SU-DHL-6 (cell line): Measurements from ENCODE around the gene FAM177A1.

ENCODE experiments used
- CTCF ChIP-seq: fragments of 200-600 bp; sonication (generic); IDR thresholded peaks from one replicate; pipeline ENCODE4 v1.5.1; 2017; ENCODE audit warnings: antibody characterized with exemption, mild to moderate bottlenecking, low read length, moderate library complexity; ENCODE audit not compliant: insufficient read depth, poor library complexity, severe bottlenecking
- EZH2phosphoT487 ChIP-seq: fragments of 200-600 bp; sonication (generic), shearing (Covaris generic); conservative IDR thresholded peaks from 2 replicates; pipeline ENCODE4 v1.6.1; 2018; ENCODE audit warnings: mild to moderate bottlenecking, antibody characterized with exemption, low read length, moderate library complexity, mixed read lengths

GRCh38 chr14:35079742-35080141 is 33.7 kb downstream of the FAM177A1 start:
- no peak for TF ChIP-seq CTCF
- TF ChIP-seq EZH2phosphoT487, result no peak
